ENCODE results near the gene CLN5.

DNA sequence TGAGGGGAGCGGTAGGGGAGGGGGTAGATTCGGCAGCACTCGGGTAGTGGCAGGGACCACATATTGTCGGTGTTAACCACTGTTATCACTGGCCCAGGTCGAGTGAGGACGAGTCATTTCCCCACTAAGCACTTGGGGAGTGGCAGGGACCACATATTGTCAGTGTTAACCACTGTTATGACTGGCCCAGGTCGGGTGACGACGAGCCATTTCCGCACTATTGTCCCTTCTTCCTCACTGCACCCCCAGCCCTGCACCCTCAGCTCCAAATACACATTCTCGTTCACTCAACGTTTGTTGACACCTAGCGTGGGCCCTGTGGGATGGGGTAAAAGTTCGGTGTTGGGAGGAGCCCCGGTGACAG is 467 bp upstream of the CLN5 start:
- TF ChIP-seq EZH2 (IDR thresholded peaks at IDR 0.05; ENCODE audit: insufficient read depth, poor library complexity, severe bottlenecking) = no peak
- TF ChIP-seq EZH2phosphoT487 (IDR thresholded peaks at IDR 0.05; ENCODE audit: insufficient read depth, low read depth) = no peak

Data from GM23248 (cell line).